Measurements from ENCODE around the gene CARD10. TPM values are rescaled to one million over a fixed set of nuclear protein-coding genes. Genes with fewer than 3 reads are reported as not detected.
A peak's percentile ranks its signal among the peaks of the same experiment; 100 is the strongest.

The CARD10 gene
- total RNA-seq, 1 experiment from 2014 or later = 63.9 TPM

- no TSS peak for BruUV-seq (replicated peaks)
- no peaks in the 10 kb centered on the region for H3K9me2 ChIP-seq (ENCODE audit: insufficient read depth)
- no peaks in the 10 kb centered on the region for H4K20me1 ChIP-seq (ENCODE audit: insufficient read depth)
- no peak overlapping the region for H3K4me3 ChIP-seq
- peaks cover 33% of the 10 kb centered on the region for H3K79me2 ChIP-seq (ENCODE audit: low read depth)
- TF ChIP-seq, protein P1, sequence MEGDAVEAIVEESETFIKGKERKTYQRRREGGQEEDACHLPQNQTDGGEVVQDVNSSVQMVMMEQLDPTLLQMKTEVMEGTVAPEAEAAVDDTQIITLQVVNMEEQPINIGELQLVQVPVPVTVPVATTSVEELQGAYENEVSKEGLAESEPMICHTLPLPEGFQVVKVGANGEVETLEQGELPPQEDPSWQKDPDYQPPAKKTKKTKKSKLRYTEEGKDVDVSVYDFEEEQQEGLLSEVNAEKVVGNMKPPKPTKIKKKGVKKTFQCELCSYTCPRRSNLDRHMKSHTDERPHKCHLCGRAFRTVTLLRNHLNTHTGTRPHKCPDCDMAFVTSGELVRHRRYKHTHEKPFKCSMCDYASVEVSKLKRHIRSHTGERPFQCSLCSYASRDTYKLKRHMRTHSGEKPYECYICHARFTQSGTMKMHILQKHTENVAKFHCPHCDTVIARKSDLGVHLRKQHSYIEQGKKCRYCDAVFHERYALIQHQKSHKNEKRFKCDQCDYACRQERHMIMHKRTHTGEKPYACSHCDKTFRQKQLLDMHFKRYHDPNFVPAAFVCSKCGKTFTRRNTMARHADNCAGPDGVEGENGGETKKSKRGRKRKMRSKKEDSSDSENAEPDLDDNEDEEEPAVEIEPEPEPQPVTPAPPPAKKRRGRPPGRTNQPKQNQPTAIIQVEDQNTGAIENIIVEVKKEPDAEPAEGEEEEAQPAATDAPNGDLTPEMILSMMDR (conservative IDR thresholded peaks at IDR 0.05) = no peak
- no peak for TF ChIP-seq EZH2 (IDR thresholded peaks at IDR 0.05; ENCODE audit: low read depth)
- CTCF ChIA-PET = no interaction called here
- H3K9me3 ChIP-seq (ENCODE audit: insufficient read depth, low read depth) = no peaks in the 10 kb centered on the region
- H3K4me1 ChIP-seq (replicated peaks; ENCODE audit: insufficient read depth) = peaks cover 32% of the 10 kb centered on the region
- peaks cover 47% of the 10 kb centered on the region for H3F3A ChIP-seq (ENCODE audit: insufficient read depth, low read depth)
- DNase-seq = no peak
- POLR2A ChIA-PET (ENCODE audit: unreplicated experiment) = interaction anchor here (0.5 kb wide), 1 partner anchor 8 kb away, joined by 5 read pairs; no protein-coding TSS in a partner anchor
- no peak overlapping the region for H3K27ac ChIP-seq
- intact Hi-C loops (cut with micrococcal nuclease; ENCODE audit: unreplicated experiment) = no loop called here
- no peaks in the 10 kb centered on the region for H3K27me3 ChIP-seq (ENCODE audit: insufficient read depth, low read depth)
- no peak overlapping the region for H2AFZ ChIP-seq
- H3K36me3 ChIP-seq (ENCODE audit: low read depth) = no peaks in the 10 kb centered on the region
- no peak overlapping the region for H3K4me2 ChIP-seq
These were observed 1.6 kb upstream of the CARD10 start for GRCh38 chr22:37520776-37521191.

- Histone ChIP-seq H3K79me2 (ENCODE audit: low read depth) (peaks cover 53% of the 10 kb centered on the region), H3K9me3 (ENCODE audit: insufficient read depth, low read depth) (no peaks in the 10 kb centered on the region), H3K27ac (no peak overlapping the region), H3K36me3 (ENCODE audit: low read depth) (0 out of 2 replicates have a peak, but pooled peaks cover 11% of the 10 kb centered on the region), H3F3A (ENCODE audit: insufficient read depth, low read depth) (peaks cover 41% of the 10 kb centered on the region), H4K20me1 (ENCODE audit: insufficient read depth) (no peaks in the 10 kb centered on the region), H3K4me3 (peak overlapping the region; percentile 76), H2AFZ (peak overlapping the region; percentile 87), H3K27me3 (ENCODE audit: insufficient read depth, low read depth) (no peaks in the 10 kb centered on the region), H3K4me2 (peak overlapping the region; percentile 79), H3K9me2 (ENCODE audit: insufficient read depth) (no peaks in the 10 kb centered on the region), H3K4me1 (replicated peaks; ENCODE audit: insufficient read depth) (peaks cover 22% of the 10 kb centered on the region)
- no TSS peak for BruUV-seq (replicated peaks)
- ChIA-PET CTCF (interaction anchor here (1.3 kb wide), 1 partner anchor 46 kb away, joined by 13 read pairs; no protein-coding TSS in a partner anchor), POLR2A (ENCODE audit: unreplicated experiment) (interaction anchor here (0.6 kb wide), 1 partner anchor 16 kb away, joined by 3 read pairs; no protein-coding TSS in a partner anchor)
- intact Hi-C loops (cut with micrococcal nuclease; ENCODE audit: unreplicated experiment) = no loop called here
- no peak for TF ChIP-seq EZH2 (IDR thresholded peaks at IDR 0.05; ENCODE audit: low read depth)
- TF ChIP-seq, protein P1 (conservative IDR thresholded peaks at IDR 0.05) = no peak
- peak in 1 of 2 experiments; percentile 26 for DNase-seq
These were observed 527 bp downstream of the CARD10 start for GRCh38 chr22:37518509-37519267.

DNA sequence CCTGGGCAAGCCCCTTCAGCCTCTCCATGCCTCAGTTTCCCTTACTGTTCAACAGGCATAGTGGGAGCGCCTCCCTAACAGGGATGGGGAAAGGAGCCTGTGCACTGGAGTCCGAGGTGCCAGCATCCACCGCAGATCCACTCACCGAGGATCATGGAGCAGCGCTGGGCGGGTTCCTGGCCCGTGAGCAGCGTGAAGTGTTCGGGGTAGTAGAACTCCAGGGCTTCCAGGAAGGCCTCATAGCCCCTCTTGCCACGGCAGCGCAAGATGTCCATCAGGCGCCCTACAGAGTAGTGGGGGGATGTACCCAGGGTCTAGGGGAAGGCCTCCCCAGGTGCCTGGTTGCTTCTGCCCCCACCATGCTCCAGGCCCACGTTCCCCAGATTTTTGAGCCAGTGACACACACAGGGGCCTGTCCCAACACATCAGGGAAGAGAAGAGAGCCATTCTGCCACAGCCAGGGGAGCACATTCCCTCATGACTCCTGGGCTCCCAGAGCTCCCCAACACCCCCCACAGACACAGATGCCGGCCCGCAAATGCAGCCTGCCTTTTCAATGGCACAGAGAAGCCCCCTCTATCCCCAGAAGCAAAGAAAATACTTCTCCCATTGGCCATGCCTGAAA is 1.3 kb downstream of the CARD10 start:
- no peak for DNase-seq
- Histone ChIP-seq H3K27ac (no peak overlapping the region), H3K9me2 (ENCODE audit: insufficient read depth) (no peaks in the 10 kb centered on the region), H3K4me1 (replicated peaks; ENCODE audit: insufficient read depth) (peaks cover 30% of the 10 kb centered on the region), H3K27me3 (ENCODE audit: insufficient read depth, low read depth) (no peaks in the 10 kb centered on the region), H3K4me3 (peak overlapping the region; percentile 76), H3K79me2 (ENCODE audit: low read depth) (peaks cover 59% of the 10 kb centered on the region), H3F3A (ENCODE audit: insufficient read depth, low read depth) (peaks cover 49% of the 10 kb centered on the region), H3K9me3 (ENCODE audit: insufficient read depth, low read depth) (no peaks in the 10 kb centered on the region), H3K36me3 (ENCODE audit: low read depth) (0 out of 2 replicates have a peak, but pooled peaks cover 11% of the 10 kb centered on the region), H3K4me2 (peak overlapping the region; percentile 79), H4K20me1 (ENCODE audit: insufficient read depth) (no peaks in the 10 kb centered on the region), H2AFZ (peak overlapping the region; percentile 87; the same call in 1 of the 2 replicates)
- intact Hi-C loops (cut with micrococcal nuclease; ENCODE audit: unreplicated experiment) = no loop called here
- BruUV-seq (replicated peaks) = TSS peak; percentile 41
- ChIA-PET POLR2A (ENCODE audit: unreplicated experiment) (interaction anchor here (0.6 kb wide), 1 partner anchor 14 kb away, joined by 5 read pairs; no protein-coding TSS in a partner anchor), CTCF (no interaction called here)
- no peak for TF ChIP-seq EZH2 (IDR thresholded peaks at IDR 0.05; ENCODE audit: low read depth)
- TF ChIP-seq, protein P1 (conservative IDR thresholded peaks at IDR 0.05) = no peak
